Measurements from ENCODE around the gene E2F3.
"Not testable (repeated sequence)": the region's sequence is repeated elsewhere in the genome, so short reads cannot be mapped to it uniquely, and the experiment has no call there.

Gene E2F3

GRCh38 chr6:20472748-20473147, 71.1 kb downstream of the E2F3 start:
- no peak for DNase-seq

- DNase-seq = no peak
Measured at GRCh38 chr6:20473518-20473917, 71.8 kb downstream of the E2F3 start.

DNA sequence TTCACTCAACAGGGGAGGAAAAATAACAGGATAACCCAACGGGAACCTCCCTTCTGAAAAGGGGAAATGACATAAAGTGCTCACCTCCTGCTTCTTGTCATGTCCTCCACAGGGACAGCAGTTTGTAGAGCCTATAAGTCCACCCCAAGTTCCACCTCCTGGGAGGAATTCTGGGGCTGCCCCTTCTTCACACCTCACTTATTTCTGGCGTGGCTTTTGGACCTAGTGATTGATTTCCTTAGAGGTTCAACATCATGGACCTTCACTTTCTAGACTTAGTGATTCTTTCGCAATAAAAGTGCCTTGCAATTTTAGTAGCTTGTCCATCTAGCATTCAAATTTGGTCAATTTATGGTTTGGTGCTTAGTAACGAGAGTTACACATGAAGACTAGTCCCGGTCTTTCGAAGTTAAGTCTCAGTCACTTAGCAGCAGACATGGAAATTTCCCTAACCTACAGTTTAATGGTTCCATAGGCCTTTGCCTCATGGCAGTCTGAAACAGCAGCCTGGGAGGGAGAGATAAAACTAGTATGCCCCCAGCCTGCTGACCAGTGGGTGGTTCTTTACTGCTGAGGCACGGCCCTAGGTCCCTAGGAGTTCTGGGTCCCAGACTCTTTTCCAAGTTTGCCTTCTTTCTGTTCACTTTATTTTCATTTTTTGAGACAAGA, 73.3 kb downstream of the E2F3 start:
- DNase-seq = no peak

GRCh38 chr6:20476501-20477043, 74.9 kb downstream of the E2F3 start:
- no peak for DNase-seq

GRCh38 chr6:20477485-20477884, 75.8 kb downstream of the E2F3 start:
- DNase-seq = no peak

GRCh38 chr6:20479060-20479459, 77.4 kb downstream of the E2F3 start:
- no peak for DNase-seq

GRCh38 chr6:20479526-20479925, 77.8 kb downstream of the E2F3 start:
- DNase-seq = no peak

- DNase-seq = no peak
Measured at GRCh38 chr6:20481281-20481680, 79.6 kb downstream of the E2F3 start.

- DNase-seq = no peak
Measured at GRCh38 chr6:20483887-20484497, 82.3 kb downstream of the E2F3 start.

GRCh38 chr6:20486641-20487040, 85.0 kb downstream of the E2F3 start:
- no peak for DNase-seq

DNA sequence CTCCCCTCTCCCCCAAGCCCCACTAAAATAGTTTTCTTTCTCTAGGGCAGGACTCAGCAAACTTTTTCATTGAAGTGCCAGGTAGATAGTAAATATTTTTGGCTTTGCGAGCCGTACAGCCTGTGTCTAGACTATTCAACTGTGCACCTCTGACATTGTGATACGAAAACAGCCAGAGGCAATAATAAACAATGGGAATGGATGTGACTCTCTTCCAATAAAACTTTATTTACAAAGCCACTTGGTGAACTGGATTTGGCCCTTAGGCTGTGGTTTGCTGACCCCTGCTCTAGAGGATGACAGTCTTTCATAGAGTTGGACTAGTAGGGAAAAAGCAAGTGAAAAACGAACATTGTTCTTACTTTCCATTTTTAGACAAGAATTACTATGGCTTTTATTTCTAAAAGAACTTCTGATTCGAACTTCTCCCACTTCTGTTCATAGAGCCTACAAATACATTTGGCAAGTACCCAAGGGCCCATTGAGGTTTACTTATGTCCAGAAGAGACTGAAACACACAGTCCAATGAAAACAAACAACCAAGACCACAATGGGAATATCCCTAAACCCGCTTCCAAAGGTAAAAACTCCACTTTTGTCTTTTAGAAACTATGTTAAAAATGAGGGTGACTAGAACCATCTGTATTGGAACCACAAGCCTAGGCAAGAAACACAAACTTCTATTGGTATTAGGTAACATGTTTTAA, 86.1 kb downstream of the E2F3 start:
- no peak for DNase-seq

DNA sequence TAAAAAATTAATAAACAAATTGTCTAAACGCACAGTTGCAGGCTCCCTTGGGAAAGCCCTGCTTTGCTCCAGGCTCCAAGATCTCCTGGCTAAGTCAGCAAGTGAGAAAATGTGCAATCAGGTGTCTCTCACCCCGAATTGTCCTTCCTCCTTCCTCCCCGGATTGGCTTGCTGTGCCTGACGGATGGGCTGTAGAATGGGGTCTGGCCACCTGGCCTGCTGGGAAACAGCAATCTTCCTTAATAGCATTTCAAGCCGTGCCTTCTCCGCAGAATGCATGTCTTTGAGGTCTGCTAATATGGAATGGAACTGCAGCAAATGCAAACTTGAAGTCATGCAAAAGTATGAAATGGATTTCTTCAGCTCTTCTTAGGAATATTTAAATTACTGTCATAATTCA, 88.9 kb downstream of the E2F3 start:
- no peak for DNase-seq

GRCh38 chr6:20492099-20492498, 90.4 kb downstream of the E2F3 start:
- DNase-seq = no peak

DNA sequence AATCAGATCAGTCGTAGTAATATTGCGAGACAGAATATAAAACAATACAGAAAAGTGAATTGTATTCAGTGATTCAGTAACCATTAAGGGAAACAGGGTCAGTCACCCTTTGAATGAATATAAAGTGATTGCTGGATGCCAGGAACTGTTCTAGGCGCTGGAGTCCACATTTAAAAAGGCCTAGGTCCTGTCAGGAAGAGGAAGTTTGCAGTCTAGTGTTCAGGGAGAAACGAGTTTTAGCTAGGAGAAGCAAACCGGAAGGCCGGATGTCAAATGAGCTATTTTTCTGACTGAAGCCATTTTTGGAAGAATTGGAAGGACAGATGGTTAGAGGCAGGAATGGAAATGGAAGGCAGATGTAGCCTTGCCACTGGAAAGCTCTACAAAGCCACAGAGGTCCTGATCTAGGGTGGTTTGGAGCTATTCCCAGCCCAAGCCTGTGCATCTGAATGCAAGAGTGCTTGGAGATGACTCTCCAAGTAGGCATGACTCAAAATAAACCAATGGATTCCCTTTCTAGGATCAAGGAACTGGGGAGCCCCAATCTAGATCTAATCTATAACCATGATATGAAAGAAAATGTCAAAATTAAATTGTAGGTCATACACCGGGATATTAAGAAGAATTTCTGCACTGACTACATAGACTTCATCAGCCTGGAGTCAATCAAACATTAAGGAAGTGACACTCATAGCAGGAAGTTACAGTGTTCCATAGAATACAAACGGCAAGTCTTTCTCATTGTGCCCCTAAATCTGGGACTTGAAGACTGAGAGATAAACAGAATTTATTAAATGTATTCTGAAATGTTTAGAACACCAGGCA, 95.7 kb downstream of the E2F3 start:
- no peak for DNase-seq

DNA sequence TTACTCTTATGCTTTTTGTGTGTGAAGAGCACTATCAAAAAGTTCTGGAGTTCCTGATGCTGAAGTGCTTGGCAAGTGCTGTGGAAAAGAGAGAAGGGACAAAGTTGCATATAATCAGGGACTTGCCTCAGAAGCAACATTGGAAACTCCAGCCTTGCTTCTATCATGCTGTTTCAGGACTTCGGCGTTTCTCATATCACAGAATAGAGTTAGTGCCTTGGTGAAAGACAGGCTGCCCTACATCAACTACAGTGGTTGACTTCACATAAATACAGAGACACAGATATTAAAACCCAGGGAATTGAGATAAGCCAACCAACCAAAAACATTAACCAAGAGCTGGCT, 96.3 kb downstream of the E2F3 start:
- no peak for DNase-seq

DNA sequence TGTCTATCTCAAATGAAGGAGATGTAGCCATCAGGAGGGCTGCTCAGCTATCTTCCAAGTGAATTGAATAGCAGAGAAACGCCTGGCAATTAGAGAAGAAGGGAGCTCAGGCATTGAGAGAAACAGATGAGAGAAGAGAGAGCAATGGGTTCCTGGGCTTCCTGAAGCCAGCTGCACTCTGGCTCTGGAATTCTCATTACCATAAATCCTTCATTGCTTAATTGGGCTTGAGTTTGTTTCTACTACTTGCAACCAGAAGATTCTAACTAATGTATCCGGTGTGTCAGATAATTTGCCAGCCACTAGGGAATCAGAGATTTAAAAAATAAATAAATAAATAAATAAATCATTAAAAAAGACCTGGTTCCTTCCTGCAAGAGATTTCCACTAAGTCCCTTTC, 107.5 kb downstream of the E2F3 start:
- no peak for DNase-seq

DNA sequence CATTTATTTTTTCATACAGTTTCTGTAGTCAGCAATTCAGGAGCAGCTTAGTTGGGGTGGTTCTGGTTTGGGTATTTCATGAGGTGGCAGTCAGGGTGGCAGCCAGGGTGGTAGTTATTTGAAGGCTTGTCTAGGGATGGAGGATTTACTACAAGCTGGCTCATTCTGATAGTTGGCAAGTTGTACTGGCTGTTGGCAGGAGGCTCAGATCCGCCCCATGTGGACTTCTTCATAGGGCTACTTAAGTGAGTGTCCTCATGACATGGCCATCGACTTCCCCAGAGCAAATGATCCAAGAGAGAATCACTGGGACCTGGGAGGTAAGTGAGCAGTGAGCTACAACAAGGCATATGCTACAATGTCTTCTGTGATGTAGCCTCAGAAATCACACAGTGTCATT, 110.2 kb downstream of the E2F3 start:
- DNase-seq = no peak

- DNase-seq = not testable (repeated sequence)
Measured at GRCh38 chr6:20525208-20525607, 123.5 kb downstream of the E2F3 start.

GRCh38 chr6:20529086-20529448, 127.4 kb downstream of the E2F3 start:
- DNase-seq = not testable (repeated sequence)

DNA sequence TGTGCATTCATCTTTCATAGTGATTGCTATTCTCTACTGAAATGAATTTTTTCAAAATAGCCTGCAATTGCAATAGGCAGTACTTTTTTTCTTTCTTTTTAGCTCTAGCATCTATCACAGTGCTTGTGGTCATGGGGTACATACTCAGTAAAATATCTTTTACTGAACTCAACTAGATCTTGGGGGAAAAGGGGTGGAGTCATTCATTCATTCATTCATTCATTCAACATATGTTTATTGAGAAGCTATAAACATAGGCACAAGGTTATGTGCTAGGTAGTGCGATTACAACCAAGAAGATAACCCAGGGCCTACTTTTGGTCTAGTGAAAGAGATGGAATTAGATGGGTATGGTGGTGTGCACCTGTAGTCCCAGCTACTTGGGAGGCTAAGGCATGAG, 131.2 kb downstream of the E2F3 start:
- no peak for DNase-seq

- DNase-seq = no peak
Measured at GRCh38 chr6:20533746-20534294, 132.1 kb downstream of the E2F3 start.

DNA sequence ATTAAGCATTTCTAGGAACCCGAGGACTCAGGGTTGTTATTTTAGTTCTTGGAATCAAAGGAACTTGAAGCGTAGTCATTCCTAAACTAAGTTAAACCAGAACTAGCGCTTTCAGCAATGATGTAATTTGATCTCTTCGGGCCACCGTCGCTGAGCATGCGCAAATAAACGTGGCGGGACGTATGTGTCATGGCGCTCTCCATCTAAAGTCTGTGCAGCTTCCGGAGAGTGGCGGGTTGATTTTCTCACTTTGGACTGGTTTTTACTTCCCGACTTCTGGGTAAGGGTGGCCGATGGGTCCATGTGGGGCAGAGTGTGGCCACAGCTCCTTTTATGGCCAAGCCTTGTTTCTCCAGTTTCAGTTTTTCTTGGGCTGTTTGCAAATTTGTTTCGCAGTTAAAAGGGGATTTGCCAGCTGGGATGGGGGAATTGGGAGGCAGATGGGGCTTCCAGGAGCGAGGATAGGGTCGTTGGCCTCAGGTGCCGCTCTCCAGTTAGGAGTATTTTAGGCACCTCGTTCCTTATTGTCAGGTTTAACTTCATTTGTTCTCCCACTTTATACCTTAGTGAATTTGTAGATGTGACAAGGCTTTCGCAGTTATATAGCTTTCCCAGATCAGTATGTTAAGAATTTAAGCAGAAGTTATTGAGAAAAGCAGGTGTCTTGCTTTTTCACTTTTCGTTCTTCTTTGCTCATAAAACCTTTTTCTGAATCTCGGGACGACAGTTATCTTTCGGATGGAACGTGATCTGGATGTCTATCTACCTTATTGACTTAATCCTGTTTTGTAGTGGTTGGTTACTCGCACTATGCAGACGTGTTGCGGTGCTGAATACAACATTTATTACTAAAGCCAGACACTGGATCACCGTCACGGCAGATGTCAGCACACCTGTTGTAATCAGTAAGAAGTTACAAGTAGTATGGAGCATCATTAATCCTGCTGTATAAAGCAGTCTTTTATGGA, 132.9 kb downstream of the E2F3 start, which contains the start of gene CDKAL1:
TSS of gene CDKAL1 (plus strand) at position 163 of the 968 bp plus-strand sequence. CDS start 11,894 bp downstream, outside the sequence.
- peak; percentile 87 for DNase-seq

Measured in stimulated activated CD4-positive, alpha-beta T cell treated with anti-CD3 and anti-CD28 coated beads, Interleukin-4, amount 100 ng/mL, for 1 hour (primary cell).